ENCODE data around the gene PCCA.

GRCh38 chr13:100179276-100179675 is 90.4 kb downstream of the PCCA start:
- no peak for TF ChIP-seq L3MBTL2 (conservative IDR thresholded peaks at IDR 0.05)
- no peak for TF ChIP-seq SP1 (IDR thresholded peaks at IDR 0.05)
- no peak for TF ChIP-seq FOXM1 (IDR thresholded peaks at IDR 0.05; ENCODE audit: borderline replicate concordance)
- no peak for TF ChIP-seq LEF1 (IDR thresholded peaks at IDR 0.05; ENCODE audit: borderline replicate concordance)
- TF ChIP-seq CTBP1 (IDR thresholded peaks at IDR 0.05; ENCODE audit: borderline replicate concordance) = no peak
- TF ChIP-seq ZNF384 (IDR thresholded peaks at IDR 0.05) = no peak
- TF ChIP-seq ARNT (IDR thresholded peaks at IDR 0.05) = no peak
- no peak for TF ChIP-seq SUZ12 (IDR thresholded peaks at IDR 0.05)
- TF ChIP-seq ELF4 (IDR thresholded peaks at IDR 0.05) = no peak
- no peak for TF ChIP-seq FOXA1 (IDR thresholded peaks at IDR 0.05)
- TF ChIP-seq HDGF (IDR thresholded peaks at IDR 0.05; ENCODE audit: borderline replicate concordance) = no peak
- no peak for TF ChIP-seq PKNOX1 (IDR thresholded peaks at IDR 0.05)
